Upper lobe of left lung (tissue), 4 donors: Measurements from ENCODE around the gene ZNF366.

ENCODE experiments used
- POLR2A ChIP-seq, 4 donors: fragments of 450-650 bp; IDR thresholded peaks; one replicate each; pipeline ENCODE4 v1.5.1; 2016 to 2017; ENCODE audit warnings: antibody characterized with exemption in 4 of 4, mild to moderate bottlenecking in 2 of 4
- POLR2AphosphoS5 ChIP-seq, 2 donors: sonication (generic); formaldehyde crosslinking; IDR thresholded peaks; one replicate each; pipeline ENCODE4 v1.5.1; 2017; ENCODE audit warnings: antibody characterized with exemption in 2 of 2
- TF ChIP-seq, protein P1 (sequence below), 6 experiments: fragments of 450-650 bp in 4 of 6; fragments of 200-600 bp in 2 of 6; sonication (generic) in 2 of 6; IDR thresholded peaks; one replicate each; pipeline ENCODE4 v1.5.1; 2016 to 2019; ENCODE audit warnings: antibody characterized with exemption in 6 of 6

DNA sequence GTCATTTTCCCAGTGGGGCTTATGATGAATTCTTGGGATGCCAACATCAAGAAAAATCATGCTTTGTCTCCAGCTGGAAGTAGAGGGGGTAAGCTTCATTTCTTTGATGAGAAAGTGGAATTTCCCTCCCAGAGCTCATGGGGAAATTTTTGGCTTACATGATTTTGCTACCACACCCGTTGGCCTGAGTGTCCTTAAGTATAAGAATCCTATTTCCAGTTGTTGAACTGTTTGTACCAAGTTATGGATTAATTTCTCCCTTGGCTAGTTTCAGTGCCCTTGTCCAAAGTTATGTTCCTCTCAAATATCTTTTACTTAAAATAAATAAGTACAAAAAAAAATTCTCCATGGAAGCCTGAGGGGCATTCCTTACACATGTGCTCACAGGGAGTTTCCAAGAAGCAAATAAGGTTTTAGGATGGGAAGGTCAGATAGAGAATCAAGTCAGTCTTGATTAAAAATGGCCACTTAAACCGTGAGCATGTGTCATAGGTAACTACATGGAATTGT is 104.8 kb downstream of the ZNF366 start:
- TF ChIP-seq POLR2A (IDR thresholded peaks at IDR 0.05) (no peak), POLR2AphosphoS5 (IDR thresholded peaks at IDR 0.05) (no peak)
- TF ChIP-seq, protein P1, sequence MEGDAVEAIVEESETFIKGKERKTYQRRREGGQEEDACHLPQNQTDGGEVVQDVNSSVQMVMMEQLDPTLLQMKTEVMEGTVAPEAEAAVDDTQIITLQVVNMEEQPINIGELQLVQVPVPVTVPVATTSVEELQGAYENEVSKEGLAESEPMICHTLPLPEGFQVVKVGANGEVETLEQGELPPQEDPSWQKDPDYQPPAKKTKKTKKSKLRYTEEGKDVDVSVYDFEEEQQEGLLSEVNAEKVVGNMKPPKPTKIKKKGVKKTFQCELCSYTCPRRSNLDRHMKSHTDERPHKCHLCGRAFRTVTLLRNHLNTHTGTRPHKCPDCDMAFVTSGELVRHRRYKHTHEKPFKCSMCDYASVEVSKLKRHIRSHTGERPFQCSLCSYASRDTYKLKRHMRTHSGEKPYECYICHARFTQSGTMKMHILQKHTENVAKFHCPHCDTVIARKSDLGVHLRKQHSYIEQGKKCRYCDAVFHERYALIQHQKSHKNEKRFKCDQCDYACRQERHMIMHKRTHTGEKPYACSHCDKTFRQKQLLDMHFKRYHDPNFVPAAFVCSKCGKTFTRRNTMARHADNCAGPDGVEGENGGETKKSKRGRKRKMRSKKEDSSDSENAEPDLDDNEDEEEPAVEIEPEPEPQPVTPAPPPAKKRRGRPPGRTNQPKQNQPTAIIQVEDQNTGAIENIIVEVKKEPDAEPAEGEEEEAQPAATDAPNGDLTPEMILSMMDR (IDR thresholded peaks at IDR 0.05): no peak
